Purkinje cell (primary cell): ENCODE data around the gene ERAP2. TPM values are rescaled to one million over a fixed set of nuclear protein-coding genes. Genes with fewer than 3 reads are reported as not detected.

Experiments used
- polyA plus RNA-seq: library from polyadenylated mRNA; unstranded; fragments of >200 nt; fragmentation: Nextera tagmentation; gene quantifications from 2 replicates; pipeline ENCODE4 v1.2.1, GENCODE V29; 2014

The ERAP2 gene, protein sequence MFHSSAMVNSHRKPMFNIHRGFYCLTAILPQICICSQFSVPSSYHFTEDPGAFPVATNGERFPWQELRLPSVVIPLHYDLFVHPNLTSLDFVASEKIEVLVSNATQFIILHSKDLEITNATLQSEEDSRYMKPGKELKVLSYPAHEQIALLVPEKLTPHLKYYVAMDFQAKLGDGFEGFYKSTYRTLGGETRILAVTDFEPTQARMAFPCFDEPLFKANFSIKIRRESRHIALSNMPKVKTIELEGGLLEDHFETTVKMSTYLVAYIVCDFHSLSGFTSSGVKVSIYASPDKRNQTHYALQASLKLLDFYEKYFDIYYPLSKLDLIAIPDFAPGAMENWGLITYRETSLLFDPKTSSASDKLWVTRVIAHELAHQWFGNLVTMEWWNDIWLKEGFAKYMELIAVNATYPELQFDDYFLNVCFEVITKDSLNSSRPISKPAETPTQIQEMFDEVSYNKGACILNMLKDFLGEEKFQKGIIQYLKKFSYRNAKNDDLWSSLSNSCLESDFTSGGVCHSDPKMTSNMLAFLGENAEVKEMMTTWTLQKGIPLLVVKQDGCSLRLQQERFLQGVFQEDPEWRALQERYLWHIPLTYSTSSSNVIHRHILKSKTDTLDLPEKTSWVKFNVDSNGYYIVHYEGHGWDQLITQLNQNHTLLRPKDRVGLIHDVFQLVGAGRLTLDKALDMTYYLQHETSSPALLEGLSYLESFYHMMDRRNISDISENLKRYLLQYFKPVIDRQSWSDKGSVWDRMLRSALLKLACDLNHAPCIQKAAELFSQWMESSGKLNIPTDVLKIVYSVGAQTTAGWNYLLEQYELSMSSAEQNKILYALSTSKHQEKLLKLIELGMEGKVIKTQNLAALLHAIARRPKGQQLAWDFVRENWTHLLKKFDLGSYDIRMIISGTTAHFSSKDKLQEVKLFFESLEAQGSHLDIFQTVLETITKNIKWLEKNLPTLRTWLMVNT
- 0.88 TPM in 1 of 2 replicates, not detected in the other for polyA plus RNA-seq

DNA sequence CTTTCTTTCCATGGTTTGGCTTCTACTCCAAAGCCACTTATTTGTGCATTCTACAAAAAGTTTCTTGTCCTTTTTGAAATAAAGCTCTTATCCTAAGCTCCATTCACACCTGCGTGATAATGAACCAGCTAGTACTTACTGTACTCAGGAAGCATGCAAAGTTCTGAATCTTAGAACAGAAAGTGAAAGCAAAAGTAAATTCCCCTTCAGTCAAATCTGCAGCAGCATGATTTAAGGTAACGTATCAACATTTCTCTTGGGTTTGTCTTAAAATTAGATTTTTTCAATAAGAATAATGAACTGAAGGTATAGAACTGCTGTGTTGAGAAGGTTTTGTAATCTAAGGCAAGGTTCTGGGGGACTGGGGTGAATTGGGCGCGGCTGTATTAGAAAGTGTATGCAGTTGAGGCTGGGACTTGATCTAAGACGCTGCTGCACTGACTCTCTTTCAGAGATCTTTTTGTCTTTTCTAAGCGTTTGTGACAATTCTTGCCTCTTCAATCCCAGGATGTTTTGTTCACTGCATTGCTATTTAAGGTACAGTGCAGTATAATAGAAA, at the start of gene ERAP2:
TSS of gene ERAP2 (plus strand) at position 209 of the 559 bp plus-strand sequence. CDS start 3,186 bp downstream, outside the sequence.

DNA sequence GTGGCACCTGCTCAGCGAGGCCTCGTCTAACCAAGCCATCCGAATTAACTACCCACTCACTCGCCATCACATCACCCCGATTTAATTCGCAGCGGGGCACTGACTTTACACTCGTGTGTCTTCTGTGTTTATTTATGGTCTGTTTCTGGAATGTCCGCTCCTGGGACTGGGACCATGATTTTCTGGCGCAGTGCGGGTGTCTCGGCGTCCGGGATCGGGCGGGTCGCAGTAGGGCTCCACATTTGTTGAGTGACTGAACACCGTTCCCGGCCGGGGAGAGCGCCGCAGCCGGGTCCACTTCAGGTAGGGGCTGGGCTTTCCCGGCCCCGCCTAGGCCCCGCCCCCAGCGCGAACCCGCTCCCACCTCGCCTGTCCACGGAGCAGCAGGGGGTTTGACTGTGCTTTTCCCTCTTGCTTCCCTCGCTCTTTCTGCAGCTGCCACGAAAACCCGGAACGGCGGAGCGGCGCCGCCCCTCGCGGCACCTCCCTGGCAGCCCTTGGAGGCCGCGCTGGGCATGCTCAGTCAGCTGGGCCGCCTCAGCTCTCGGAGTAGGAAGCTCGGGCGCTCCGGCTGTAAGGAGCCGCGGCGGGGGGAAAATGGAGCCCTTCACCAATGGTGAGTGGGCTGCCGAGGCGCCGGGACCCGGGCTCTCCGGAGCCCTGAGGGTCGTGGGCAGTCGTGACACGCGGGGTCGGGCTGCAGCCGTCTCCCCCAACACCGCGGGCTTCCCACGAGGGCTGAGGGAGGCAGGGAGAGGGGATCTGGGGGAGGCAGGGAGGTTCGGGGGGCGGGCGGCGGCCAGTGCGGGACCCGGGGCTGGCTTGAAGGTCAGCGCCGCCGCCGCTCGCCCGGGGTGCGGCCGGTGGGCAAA, 59.5 kb downstream of the ERAP2 start, which contains the start of gene LNPEP:
TSS of gene LNPEP (plus strand) at position 522 of the 872 bp plus-strand sequence. CDS start at position 598, 76 bp downstream.

Other genes with a start within 250 kb of the ERAP2 start
- gene CAST, start 214.1 kb upstream of the ERAP2 start, polyA plus RNA-seq: 36.5 and 40.9 TPM in 2 replicates
- 3.5 and 3.6 TPM in 2 replicates for gene ERAP1, start 68.6 kb upstream of the ERAP2 start, polyA plus RNA-seq
- 16.1 and 16.8 TPM in 2 replicates for gene LNPEP, start 59.6 kb downstream of the ERAP2 start, polyA plus RNA-seq